Smooth muscle cell (in vitro differentiated cells): ENCODE measurements around the gene THADA. TPM values are rescaled to one million over a fixed set of nuclear protein-coding genes. Genes with fewer than 3 reads are reported as not detected.

Experiments
- DNase-seq: peaks from one replicate; lab custom pipeline; 2025; ENCODE audit not compliant: unreplicated experiment; lab: John Stamatoyannopoulos, UW
- H2AFZ ChIP-seq: fragments of 200-600 bp; sonication (generic); 2 replicates; pipeline ENCODE4 v1.6.0; 2016; ENCODE audit warnings: antibody characterized with exemption, low read depth, mild to moderate bottlenecking
- H3F3A ChIP-seq: fragments of 200-600 bp; sonication (generic); 2 replicates; pipeline ENCODE4 v1.6.0; 2017; ENCODE audit warnings: antibody characterized with exemption, low read depth
- H3K27ac ChIP-seq: fragments of 200-600 bp; sonication (generic); 2 replicates; pipeline ENCODE4 v1.5.1; 2016; ENCODE audit warnings: low read depth, mild to moderate bottlenecking
- H3K27me3 ChIP-seq: fragments of 200-600 bp; sonication (generic); 2 replicates; pipeline ENCODE4 v1.6.1; 2016; ENCODE audit warnings: low read depth, mild to moderate bottlenecking
- H3K36me3 ChIP-seq: fragments of 200-600 bp; sonication (generic); 2 replicates; pipeline ENCODE4 v1.5.1; 2016; ENCODE audit warnings: low read depth
- H3K4me1 ChIP-seq: fragments of 200-600 bp; sonication (generic); 2 replicates; pipeline ENCODE4 v1.5.1; 2016; ENCODE audit warnings: low read depth
- H3K4me2 ChIP-seq: fragments of 200-600 bp; sonication (generic); 2 replicates; pipeline ENCODE4 v1.6.0; 2016; ENCODE audit warnings: mild to moderate bottlenecking
- H3K4me3 ChIP-seq: fragments of 200-600 bp; sonication (generic); 2 replicates; pipeline ENCODE4 v1.5.1; 2016; ENCODE audit warnings: mild to moderate bottlenecking
- H3K79me2 ChIP-seq: fragments of 200-600 bp; sonication (generic); 2 replicates; pipeline ENCODE4 v1.6.0; 2016; ENCODE audit warnings: low read depth, mild to moderate bottlenecking
- H3K9ac ChIP-seq: fragments of 200-600 bp; sonication (generic); 2 replicates; pipeline ENCODE4 v1.6.0; 2016; ENCODE audit warnings: low read depth
- H3K9me3 ChIP-seq: fragments of 200-600 bp; sonication (generic); replicated peaks from 2 replicates; pipeline ENCODE4 v1.5.1; 2016; ENCODE audit warnings: low read depth
- H4K20me1 ChIP-seq: fragments of 200-600 bp; sonication (generic); 2 replicates; pipeline ENCODE4 v1.6.0; 2016; ENCODE audit warnings: low read depth
- WGBS: methylation state at CpG from one replicate; pipeline ENCODE4 v1.1.7; 2016; ENCODE audit warnings: low lambda C conversion rate; 5-methylcytosine and 5-hydroxymethylcytosine counted together
- polyA plus RNA-seq: library from polyadenylated mRNA; unstranded; fragments of >200 nt; fragmentation: Nextera tagmentation; extraction: Ambion mirVana; gene quantifications from 2 replicates; pipeline ENCODE4 v1.2.1, GENCODE V29; 2016
- total RNA-seq: library from RNA; depleted of rRNA; stranded (reverse); fragments of >200 nt; gene quantifications from 2 replicates; pipeline ENCODE4 v1.2.3, GENCODE V29; 2014
- TF ChIP-seq, protein P1 (sequence below): fragments of 200-600 bp; sonication (generic); IDR thresholded peaks from 2 replicates; pipeline ENCODE4 v1.5.1; 2017; ENCODE audit warnings: borderline replicate concordance, mild to moderate bottlenecking, antibody characterized with exemption; ENCODE audit not compliant: insufficient read depth, poor library complexity, severe bottlenecking

Gene THADA
- total and polyA plus RNA-seq, 2 experiments from 2014 or later, result 11.3 to 20.9 TPM

DNA sequence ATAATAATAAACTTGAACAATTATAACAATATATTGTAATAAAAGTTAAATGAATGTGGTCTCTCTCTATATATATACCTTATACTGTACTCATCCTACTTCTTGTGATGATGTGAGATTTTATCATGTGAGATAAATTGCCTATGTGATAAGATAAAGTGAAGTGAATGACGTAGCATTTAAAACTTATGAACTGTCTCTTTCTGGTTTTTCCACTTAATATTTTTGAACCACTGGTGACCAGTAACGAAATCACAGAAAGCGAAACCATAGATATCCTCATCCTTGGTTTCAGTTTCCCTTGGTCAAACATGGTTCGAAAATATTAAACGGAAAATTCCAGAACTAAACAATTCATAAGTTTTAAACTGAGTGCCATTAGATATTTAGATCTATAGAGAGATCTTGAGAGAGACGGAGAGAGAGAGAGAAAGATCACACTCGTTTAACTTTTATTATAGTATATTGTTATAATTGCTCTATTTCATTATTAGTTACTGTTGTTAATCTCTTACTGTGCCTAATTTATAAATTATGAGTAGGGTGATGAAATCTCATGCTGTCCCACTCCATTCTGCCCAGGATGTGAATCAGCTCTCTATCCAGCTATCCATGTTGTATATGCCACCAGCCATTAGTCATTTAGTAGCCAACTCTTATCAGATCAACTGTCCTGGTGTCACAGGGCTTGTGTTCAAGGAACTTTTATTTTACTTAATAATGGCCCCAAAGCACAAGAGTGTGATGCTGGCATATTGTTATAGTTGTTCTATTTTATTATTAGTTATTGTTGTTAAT lies 156.8 kb downstream of the THADA start:
- Histone ChIP-seq H3K27ac (no peak overlapping the region), H3K9me3 (no peaks in the 10 kb centered on the region), H3K79me2 (no peaks in the 10 kb centered on the region), H3K4me3 (no peak overlapping the region), H3K9ac (no peak overlapping the region), H3K4me2 (peak overlapping the region; percentile 43), H3K27me3 (no peaks in the 10 kb centered on the region), H3K36me3 (no peaks in the 10 kb centered on the region), H3F3A (no peaks in the 10 kb centered on the region), H4K20me1 (no peaks in the 10 kb centered on the region), H3K4me1 (no peaks in the 10 kb centered on the region), H2AFZ (no peak overlapping the region)
- DNase-seq, result no peak
- WGBS, result 85% methylated on average over 7 of the region's 7 CpGs
- TF ChIP-seq, protein P1, sequence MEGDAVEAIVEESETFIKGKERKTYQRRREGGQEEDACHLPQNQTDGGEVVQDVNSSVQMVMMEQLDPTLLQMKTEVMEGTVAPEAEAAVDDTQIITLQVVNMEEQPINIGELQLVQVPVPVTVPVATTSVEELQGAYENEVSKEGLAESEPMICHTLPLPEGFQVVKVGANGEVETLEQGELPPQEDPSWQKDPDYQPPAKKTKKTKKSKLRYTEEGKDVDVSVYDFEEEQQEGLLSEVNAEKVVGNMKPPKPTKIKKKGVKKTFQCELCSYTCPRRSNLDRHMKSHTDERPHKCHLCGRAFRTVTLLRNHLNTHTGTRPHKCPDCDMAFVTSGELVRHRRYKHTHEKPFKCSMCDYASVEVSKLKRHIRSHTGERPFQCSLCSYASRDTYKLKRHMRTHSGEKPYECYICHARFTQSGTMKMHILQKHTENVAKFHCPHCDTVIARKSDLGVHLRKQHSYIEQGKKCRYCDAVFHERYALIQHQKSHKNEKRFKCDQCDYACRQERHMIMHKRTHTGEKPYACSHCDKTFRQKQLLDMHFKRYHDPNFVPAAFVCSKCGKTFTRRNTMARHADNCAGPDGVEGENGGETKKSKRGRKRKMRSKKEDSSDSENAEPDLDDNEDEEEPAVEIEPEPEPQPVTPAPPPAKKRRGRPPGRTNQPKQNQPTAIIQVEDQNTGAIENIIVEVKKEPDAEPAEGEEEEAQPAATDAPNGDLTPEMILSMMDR, result no peak

- Histone ChIP-seq H3K9me3 (no peaks in the 10 kb centered on the region), H3K9ac (no peak overlapping the region)
- WGBS, result 88% methylated on average over 3 of the region's 3 CpGs
Measured at GRCh38 chr2:43438342-43438741, 157.5 kb downstream of the THADA start.

GRCh38 chr2:43437363-43437762 lies 158.5 kb downstream of the THADA start:
- Histone ChIP-seq H3K27ac (no peak overlapping the region), H2AFZ (no peak overlapping the region), H4K20me1 (no peaks in the 10 kb centered on the region), H3K36me3 (no peaks in the 10 kb centered on the region), H3K79me2 (no peaks in the 10 kb centered on the region), H3K4me3 (no peak overlapping the region), H3K9ac (no peak overlapping the region), H3F3A (no peaks in the 10 kb centered on the region), H3K27me3 (no peaks in the 10 kb centered on the region), H3K9me3 (no peaks in the 10 kb centered on the region), H3K4me1 (no peaks in the 10 kb centered on the region), H3K4me2 (no peak overlapping the region)
- DNase-seq, result no peak
- 100% methylated on average over 2 of the region's 2 CpGs for WGBS
- TF ChIP-seq, protein P1, result no peak

More at GRCh38 chr2:43438342-43438741, 157.5 kb downstream of the THADA start:
- Histone ChIP-seq H3K27ac (no peak overlapping the region), H3F3A (no peaks in the 10 kb centered on the region), H3K27me3 (no peaks in the 10 kb centered on the region), H3K4me2 (no peak overlapping the region), H3K4me3 (no peak overlapping the region), H2AFZ (no peak overlapping the region), H3K79me2 (no peaks in the 10 kb centered on the region), H3K36me3 (no peaks in the 10 kb centered on the region), H3K4me1 (no peaks in the 10 kb centered on the region), H4K20me1 (no peaks in the 10 kb centered on the region)
- TF ChIP-seq, protein P1, result no peak
- DNase-seq, result no peak

DNA sequence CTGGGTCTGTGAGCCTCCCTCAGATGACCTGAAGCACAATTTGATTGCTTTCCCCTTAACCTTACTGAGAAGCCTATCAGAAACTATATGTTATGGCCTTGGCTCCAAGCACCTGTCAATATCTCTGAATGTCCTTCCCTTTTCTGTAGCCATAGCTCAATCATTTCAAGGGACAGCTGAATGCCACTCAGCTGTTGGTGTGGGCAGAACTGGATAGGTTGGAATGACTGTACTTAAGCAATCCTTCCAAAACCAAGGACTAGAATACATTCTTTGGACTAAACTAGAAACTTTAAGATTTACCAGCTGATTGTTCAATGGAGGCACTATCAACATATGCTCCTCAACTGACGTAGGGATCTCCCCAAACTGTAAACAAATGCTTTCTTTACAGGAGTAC lies 159.4 kb downstream of the THADA start:
- no peak overlapping the region for H3K4me3 ChIP-seq
- H3K4me2 ChIP-seq, result no peak overlapping the region
- no peaks in the 10 kb centered on the region for H3K27me3 ChIP-seq
- no peaks in the 10 kb centered on the region for H3K9me3 ChIP-seq
- TF ChIP-seq, protein P1, result no peak
- no peak overlapping the region for H2AFZ ChIP-seq
- WGBS, result 100% methylated on average over 1 of the region's 1 CpG
- no peaks in the 10 kb centered on the region for H3F3A ChIP-seq
- H3K36me3 ChIP-seq, result no peaks in the 10 kb centered on the region
- no peaks in the 10 kb centered on the region for H3K4me1 ChIP-seq
- H3K27ac ChIP-seq, result no peak overlapping the region
- no peaks in the 10 kb centered on the region for H4K20me1 ChIP-seq
- H3K9ac ChIP-seq, result no peak overlapping the region
- no peaks in the 10 kb centered on the region for H3K79me2 ChIP-seq
- DNase-seq, result no peak
